ENCODE data around the gene IQGAP1.
"Not testable (repeated sequence)": the region's sequence is repeated elsewhere in the genome, so short reads cannot be mapped to it uniquely, and the experiment has no call there.

IQGAP1 gene, protein sequence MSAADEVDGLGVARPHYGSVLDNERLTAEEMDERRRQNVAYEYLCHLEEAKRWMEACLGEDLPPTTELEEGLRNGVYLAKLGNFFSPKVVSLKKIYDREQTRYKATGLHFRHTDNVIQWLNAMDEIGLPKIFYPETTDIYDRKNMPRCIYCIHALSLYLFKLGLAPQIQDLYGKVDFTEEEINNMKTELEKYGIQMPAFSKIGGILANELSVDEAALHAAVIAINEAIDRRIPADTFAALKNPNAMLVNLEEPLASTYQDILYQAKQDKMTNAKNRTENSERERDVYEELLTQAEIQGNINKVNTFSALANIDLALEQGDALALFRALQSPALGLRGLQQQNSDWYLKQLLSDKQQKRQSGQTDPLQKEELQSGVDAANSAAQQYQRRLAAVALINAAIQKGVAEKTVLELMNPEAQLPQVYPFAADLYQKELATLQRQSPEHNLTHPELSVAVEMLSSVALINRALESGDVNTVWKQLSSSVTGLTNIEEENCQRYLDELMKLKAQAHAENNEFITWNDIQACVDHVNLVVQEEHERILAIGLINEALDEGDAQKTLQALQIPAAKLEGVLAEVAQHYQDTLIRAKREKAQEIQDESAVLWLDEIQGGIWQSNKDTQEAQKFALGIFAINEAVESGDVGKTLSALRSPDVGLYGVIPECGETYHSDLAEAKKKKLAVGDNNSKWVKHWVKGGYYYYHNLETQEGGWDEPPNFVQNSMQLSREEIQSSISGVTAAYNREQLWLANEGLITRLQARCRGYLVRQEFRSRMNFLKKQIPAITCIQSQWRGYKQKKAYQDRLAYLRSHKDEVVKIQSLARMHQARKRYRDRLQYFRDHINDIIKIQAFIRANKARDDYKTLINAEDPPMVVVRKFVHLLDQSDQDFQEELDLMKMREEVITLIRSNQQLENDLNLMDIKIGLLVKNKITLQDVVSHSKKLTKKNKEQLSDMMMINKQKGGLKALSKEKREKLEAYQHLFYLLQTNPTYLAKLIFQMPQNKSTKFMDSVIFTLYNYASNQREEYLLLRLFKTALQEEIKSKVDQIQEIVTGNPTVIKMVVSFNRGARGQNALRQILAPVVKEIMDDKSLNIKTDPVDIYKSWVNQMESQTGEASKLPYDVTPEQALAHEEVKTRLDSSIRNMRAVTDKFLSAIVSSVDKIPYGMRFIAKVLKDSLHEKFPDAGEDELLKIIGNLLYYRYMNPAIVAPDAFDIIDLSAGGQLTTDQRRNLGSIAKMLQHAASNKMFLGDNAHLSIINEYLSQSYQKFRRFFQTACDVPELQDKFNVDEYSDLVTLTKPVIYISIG (N-terminal part only)

DNA sequence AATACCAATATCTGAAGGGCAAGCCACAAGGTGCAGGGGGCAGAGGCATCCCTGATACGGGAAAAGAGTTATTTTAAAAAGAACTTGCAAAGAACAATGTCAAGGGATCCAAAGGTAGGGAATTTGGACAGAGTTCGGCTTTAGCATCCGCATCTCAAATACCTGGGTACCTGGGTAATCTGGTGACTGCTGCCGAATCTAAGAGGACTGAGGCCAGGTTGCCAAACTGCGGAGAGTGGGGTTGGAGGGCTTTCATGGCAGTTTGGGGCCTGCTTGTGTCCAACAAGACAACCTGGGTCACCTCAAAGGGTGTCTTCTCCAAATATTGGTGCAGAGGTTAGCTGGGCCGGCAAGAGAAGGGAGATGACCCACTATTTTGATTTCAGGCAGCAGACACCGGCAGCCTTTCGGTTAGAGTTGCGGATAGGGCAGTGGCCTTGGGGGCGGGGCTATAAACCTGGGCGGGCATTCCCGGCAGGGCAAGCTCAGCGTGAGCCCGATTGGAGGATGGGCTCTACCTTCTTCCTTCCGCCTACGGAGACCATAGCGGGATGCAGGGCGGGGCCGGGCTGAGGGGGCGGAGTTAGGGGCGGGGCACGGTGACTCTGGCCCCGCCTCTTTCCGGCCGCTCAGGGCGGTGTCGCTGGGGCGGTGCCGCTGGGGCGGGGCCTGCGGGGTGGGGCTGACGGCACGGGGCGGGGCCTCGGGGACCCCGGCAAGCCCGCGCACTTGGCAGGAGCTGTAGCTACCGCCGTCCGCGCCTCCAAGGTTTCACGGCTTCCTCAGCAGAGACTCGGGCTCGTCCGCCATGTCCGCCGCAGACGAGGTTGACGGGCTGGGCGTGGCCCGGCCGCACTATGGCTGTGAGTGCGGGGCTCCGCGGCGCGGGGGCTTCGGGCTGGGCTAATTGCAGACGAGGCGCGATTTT lies at the start of gene IQGAP1:
Gene IQGAP1 (plus strand): TSS at position 709 of the 928 bp plus-strand sequence. CDS start 100 bp downstream, at position 809.
- peaks cover 44% of the 10 kb centered on the region for H3K4me1 Mint-ChIP-seq

DNA sequence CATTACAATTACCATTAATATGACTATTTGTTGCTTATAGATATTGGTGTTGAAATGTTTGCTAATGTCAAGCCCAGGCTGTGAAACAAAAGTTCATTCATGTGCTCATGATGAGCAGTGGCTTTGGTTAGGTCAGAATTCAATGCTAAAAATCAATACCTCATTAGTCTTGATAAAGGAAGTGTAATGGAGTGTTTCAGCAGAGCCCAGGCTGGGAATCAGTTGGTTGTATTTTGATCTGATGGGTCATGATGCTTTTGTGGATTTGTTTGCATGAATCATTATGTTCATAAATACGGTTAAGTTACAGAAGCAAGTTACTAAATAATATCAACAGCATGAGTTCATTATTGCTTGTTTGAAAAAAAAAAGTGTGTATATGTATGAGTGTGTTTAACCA lies 49.5 kb upstream of the IQGAP1 start:
- Mint-ChIP-seq H3K9me3 (no peaks in the 10 kb centered on the region), H3K4me1 (peaks cover 17% of the 10 kb centered on the region), H3K27me3 (no peaks in the 10 kb centered on the region), H3K27ac (no peak overlapping the region), H3K4me3 (no peak overlapping the region)
- DNase-seq (no peak), ATAC-seq (no peak)

More for the DNA sequence above, at the start of gene IQGAP1:
- DNase-seq (peak; percentile 94 to 97), ATAC-seq (peak; percentile 94)
- H3K27ac Mint-ChIP-seq = peak within 1 kb of the TSS; percentile 94 to 99
- H3K4me3 Mint-ChIP-seq = peak within 1 kb of the TSS; percentile 95 to 98
- no peaks in the 10 kb centered on the region for H3K27me3 Mint-ChIP-seq
- no peaks in the 10 kb centered on the region for H3K9me3 Mint-ChIP-seq

DNA sequence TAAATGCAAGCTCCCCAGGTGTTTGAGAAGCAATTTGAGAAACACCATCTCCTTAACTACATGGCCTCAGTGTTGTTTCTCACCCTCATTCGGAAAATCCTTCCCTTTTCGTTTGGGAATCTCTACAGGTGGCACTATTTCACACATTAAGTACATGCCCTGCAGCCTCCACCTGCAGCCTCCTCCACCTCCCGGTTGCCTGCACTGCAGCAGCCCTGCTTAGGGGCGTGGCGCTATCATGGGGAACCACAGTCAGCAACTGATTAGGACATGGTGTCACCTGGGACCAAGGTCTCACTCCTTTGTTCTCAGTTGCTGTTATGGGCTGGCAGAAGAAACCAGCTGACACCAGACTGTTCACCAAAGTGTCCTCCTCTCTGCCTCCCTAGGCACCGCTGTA lies 47.7 kb upstream of the IQGAP1 start:
- Mint-ChIP-seq H3K4me3 (no peak overlapping the region), H3K27ac (no peak overlapping the region), H3K9me3 (no peaks in the 10 kb centered on the region), H3K27me3 (no peaks in the 10 kb centered on the region), H3K4me1 (peaks cover 17% of the 10 kb centered on the region)
- DNase-seq (no peak), ATAC-seq (no peak)

DNA sequence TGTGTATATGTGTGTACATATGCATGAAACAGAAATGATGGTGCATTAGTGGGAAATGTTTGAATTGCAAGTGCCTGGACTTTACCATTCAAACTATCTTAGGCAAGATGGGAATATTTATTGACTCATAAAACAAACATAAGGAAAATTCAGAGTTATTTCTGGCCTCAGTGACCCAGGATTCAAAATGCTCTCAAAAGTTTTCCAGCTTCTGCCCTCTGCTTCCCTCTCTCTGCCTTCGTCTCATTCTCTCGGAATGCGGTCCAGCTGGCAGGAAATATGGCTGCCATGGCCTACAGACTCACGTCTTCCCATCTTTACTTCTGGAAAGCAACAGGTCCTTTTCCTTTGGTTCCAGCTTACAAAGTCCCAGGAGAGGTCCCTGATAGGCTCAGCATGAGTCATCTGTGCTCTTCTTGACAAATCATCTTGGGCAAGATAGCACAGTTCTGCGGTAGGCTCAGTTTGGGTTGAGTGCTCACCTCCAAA lies 44.7 kb upstream of the IQGAP1 start:
- Mint-ChIP-seq H3K9me3 (no peaks in the 10 kb centered on the region), H3K4me1 (peaks cover 8% of the 10 kb centered on the region), H3K4me3 (no peak overlapping the region), H3K27ac (no peak overlapping the region), H3K27me3 (no peaks in the 10 kb centered on the region)
- ATAC-seq (no peak), DNase-seq (no peak)

DNA sequence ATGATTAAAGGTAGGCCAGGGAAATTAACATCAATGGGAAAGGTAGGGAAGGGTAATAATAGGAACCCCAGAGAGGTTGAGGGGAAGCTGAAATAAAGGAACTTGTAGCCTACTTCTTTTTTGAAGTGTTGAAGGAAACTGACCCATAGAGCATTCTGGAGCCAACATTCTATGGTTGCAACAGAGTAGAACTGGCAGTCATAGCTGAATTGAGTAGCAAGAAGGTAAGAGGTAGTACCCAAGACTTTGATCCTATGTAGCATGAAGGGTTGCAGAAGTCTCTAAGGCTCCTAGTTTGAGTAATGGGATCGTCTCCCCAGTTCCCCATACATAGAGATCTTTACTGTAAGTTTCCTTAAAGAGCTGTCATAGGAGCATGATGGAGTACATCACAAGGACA lies 43.4 kb upstream of the IQGAP1 start:
- no peak overlapping the region for H3K4me3 Mint-ChIP-seq
- ATAC-seq = no peak
- H3K27ac Mint-ChIP-seq = no peak overlapping the region
- DNase-seq = no peak
- no peaks in the 10 kb centered on the region for H3K27me3 Mint-ChIP-seq
- H3K9me3 Mint-ChIP-seq = no peaks in the 10 kb centered on the region
- peaks cover 8% of the 10 kb centered on the region for H3K4me1 Mint-ChIP-seq

DNA sequence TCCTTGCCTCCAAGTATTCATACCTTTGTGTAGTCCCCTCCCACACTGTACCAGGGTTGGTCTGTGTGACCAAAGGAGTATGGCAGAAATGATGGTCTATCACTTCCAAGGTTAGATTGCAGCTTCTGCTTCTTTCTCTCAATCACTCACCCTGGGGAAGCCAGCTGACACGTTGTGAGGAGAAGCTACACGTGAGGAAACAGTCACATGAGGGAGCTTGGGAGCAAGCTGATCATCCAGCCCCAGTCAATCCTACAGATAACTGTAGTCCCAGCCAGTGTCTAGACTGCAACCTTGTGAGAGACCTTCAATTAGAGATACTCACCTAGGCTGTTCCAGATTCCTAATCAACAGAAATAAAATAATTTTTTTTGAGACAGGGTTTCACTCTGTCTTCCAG lies 42.2 kb upstream of the IQGAP1 start:
- no peak for DNase-seq
- H3K27ac Mint-ChIP-seq = peak overlapping the region in 1 of 2 donors; percentile 20
- no peak overlapping the region for H3K4me3 Mint-ChIP-seq
- no peak for ATAC-seq
- no peaks in the 10 kb centered on the region for H3K9me3 Mint-ChIP-seq
- H3K27me3 Mint-ChIP-seq = no peaks in the 10 kb centered on the region
- H3K4me1 Mint-ChIP-seq = peaks cover 8% of the 10 kb centered on the region

DNA sequence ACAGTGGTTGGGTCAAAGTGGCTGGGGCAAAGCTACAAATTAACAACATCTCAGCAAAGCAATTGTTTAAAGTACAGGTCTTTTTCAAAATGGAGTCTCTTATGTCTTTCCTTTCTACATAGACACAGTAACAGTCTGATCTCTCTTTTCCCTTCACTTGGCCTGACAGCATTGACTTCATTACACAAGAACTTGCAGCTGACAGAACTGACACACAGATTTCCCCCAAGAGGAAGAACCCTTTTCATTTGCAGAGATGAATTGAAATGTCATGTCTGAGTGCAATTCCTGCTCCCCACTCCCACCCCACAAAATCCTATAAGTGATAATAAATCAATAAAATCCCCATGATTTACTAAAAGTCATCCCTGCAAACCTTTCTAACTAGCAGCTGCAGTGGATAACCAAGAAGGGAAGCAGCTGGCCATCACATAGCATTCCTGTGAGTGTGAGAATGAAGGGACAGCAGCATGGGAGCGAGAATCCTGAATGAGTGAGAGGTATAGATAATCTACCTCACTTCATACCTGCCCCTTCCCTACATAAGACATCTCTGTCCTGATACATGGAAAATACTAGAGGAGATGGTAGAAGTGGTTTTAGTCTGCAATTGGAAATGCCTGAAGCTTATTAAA lies 40.5 kb upstream of the IQGAP1 start:
- H3K27me3 Mint-ChIP-seq, H3K27ac Mint-ChIP-seq, ATAC-seq, DNase-seq, H3K4me3 Mint-ChIP-seq, H3K9me3 Mint-ChIP-seq: not testable (repeated sequence)
- peaks cover 16% of the 10 kb centered on the region for H3K4me1 Mint-ChIP-seq

DNA sequence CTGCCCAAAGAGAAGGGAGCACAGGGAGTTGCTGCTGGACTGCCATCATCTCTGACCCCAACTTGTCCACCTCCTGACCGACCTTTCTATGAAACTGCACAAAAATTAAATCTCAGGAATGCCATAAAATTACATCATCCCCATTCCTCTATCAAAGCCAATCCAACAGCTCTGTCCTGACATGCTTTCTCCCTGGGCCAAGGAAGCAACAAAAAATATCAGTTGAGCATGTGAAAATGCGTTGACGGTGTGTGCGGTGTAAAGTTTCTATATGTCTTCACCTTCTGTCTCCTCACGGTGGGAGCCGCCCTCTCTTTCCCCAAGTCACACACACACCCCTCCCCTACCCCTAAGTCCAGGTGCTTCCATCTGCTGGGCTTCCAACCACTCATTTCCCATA lies 39.6 kb upstream of the IQGAP1 start:
- Mint-ChIP-seq H3K4me1 (peaks cover 21% of the 10 kb centered on the region), H3K27ac (no peak overlapping the region), H3K27me3 (no peaks in the 10 kb centered on the region), H3K4me3 (no peak overlapping the region), H3K9me3 (no peaks in the 10 kb centered on the region)
- ATAC-seq = no peak
- DNase-seq = no peak

DNA sequence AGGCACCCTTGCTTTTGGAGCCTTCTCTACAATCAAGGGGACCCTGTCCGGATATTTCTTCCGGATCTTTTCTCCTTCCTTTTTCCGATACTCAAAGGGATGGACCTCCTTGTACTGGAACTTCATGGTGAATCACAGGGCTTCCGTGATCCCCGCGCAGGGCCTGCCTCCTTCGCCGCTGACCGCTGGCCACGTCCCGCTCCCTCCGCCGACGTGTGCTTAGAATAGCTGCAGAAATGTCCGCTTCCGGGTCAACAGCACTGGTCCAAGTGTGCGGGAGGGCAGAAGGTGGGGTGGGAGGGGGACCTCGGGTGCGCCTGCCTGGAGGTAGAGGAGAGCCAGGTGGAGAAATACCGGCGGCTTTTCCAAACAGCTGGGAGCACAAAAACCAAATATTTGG lies 39.0 kb upstream of the IQGAP1 start:
- DNase-seq (no peak), ATAC-seq (no peak)
- no peak overlapping the region for H3K27ac Mint-ChIP-seq
- no peak overlapping the region for H3K4me3 Mint-ChIP-seq
- H3K4me1 Mint-ChIP-seq = peaks cover 21% of the 10 kb centered on the region
- H3K9me3 Mint-ChIP-seq = no peaks in the 10 kb centered on the region
- no peaks in the 10 kb centered on the region for H3K27me3 Mint-ChIP-seq

DNA sequence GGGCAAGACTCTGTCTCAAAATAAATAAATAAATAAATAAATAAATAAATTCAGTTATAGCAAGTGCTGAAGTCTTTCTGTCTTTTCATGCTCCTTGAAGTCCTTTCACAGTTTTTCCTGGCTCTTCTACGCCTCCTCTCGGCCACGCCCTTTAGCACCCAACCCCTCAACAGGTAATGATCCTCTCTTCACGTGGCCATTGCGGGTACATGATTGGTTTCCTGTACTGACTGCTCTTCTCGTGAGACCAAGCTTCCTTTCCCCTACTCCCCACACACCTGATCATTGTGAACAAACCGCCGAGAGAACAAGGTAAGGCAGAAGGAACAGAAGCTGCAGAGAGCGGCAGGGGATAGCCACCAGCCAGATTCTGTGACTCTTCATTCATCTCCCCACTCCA lies 38.2 kb upstream of the IQGAP1 start:
- ATAC-seq (no peak), DNase-seq (no peak)
- no peak overlapping the region for H3K27ac Mint-ChIP-seq
- H3K4me1 Mint-ChIP-seq = peaks cover 21% of the 10 kb centered on the region
- no peaks in the 10 kb centered on the region for H3K27me3 Mint-ChIP-seq
- no peaks in the 10 kb centered on the region for H3K9me3 Mint-ChIP-seq
- H3K4me3 Mint-ChIP-seq = no peak overlapping the region

DNA sequence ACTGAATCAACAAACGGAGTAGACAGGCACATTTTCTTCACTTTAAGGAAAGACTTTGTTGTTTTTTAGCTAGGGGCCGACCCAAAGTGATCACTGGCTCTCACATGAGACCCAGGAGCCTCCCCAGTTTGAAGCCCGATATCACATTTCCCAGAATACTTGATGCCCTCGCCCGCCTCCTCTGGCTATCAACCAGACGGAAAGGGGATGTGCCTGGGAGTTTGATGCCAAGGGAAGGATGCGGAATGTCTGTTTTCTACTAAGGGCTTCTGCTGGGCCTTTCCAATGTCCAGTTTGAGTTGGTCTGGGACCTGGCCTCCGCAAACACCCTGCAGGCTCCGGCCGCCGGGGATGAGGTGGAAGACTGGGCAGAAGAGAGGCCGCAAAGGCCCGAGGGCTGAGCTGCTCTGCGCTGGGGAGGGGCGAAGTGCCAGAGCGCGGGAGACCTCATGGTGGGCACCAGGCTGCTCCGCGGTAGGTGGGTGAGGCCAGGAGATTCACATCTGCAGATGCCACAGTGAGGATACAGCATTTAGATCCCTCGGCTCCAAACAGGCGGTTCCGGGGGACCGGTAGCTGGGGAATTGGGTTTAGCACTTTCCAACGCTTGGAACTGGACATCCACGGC lies 36.4 kb upstream of the IQGAP1 start:
- peak; percentile 29 for ATAC-seq
- peak overlapping the region; percentile 69 to 81 for H3K27ac Mint-ChIP-seq
- H3K4me1 Mint-ChIP-seq = peaks cover 21% of the 10 kb centered on the region
- DNase-seq = no peak
- H3K9me3 Mint-ChIP-seq = no peaks in the 10 kb centered on the region
- H3K4me3 Mint-ChIP-seq = peak overlapping the region; percentile 91 to 93
- H3K27me3 Mint-ChIP-seq = no peaks in the 10 kb centered on the region

DNA sequence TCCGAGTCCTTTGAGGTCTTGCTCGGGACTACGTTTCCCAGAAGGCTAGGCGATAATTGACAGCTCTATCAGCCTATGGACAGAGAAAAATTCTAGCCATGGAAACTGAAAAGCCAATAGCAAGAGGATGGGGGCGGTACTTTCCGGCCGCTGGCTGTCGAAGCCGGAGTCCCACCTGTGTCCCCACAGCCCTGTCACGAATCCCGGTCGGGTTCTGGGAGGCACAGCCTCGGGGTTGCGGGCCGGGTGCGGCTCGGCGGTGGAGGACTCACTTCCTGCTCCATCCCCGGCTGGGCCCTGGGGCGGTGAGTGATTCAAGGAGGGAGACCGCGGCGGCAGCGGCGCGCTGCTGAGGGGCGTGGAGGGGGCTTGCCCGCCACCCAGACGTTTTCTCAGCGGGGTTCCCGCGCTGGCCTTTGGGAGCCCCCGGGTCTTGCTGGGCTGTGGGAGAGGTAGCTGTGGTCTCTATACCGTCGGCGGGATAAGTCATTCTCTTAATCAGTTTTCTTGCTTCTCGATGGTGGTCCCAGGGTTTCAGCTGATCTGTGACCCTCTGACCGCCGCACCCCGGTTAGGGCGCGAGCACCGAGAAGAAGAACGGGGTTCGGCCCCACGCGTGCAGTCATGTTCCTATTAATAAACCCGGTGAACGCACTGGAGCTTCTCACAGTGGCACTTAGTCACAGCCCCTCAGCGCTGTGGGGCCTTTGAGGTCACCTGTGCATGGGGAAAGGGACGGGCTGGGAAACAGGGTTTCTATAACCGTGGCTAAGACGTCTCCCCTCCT lies 35.7 kb upstream of the IQGAP1 start, which contains the start of gene ZNF774:
Gene ZNF774 (plus strand): TSS at position 178 of the 787 bp plus-strand sequence. CDS start 2,377 bp downstream, outside the sequence.
- H3K27me3 Mint-ChIP-seq = no peaks in the 10 kb centered on the region
- peaks cover 21% of the 10 kb centered on the region for H3K4me1 Mint-ChIP-seq
- DNase-seq (peak; percentile 91 to 93), ATAC-seq (peak; percentile 97)
- H3K9me3 Mint-ChIP-seq = no peaks in the 10 kb centered on the region
- H3K27ac Mint-ChIP-seq = peak within 1 kb of the TSS; percentile 69 to 90
- peak within 1 kb of the TSS; percentile 91 to 93 for H3K4me3 Mint-ChIP-seq

DNA sequence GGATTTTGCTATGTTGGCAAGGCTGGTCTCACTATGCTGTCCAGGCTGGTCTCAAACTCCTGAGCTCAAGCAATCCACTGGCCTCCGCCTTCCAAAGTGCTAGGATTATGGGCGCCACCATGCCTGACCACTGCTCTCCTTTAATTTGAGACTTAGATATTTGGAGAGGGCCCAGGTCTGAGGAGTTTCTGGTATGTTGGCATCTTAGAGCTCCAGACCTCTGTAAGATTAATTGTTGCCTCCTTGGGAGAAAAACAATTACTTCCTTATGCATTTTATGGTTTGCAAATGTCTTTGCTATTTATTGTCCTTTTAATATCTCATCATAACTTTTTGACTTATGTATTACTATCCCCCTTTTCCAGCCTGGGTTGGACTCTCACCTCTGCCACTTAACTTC lies 33.1 kb upstream of the IQGAP1 start:
- no peak overlapping the region for H3K27ac Mint-ChIP-seq
- no peak overlapping the region for H3K4me3 Mint-ChIP-seq
- H3K27me3 Mint-ChIP-seq = no peaks in the 10 kb centered on the region
- ATAC-seq (no peak), DNase-seq (no peak)
- H3K9me3 Mint-ChIP-seq = no peaks in the 10 kb centered on the region
- peaks cover 21% of the 10 kb centered on the region for H3K4me1 Mint-ChIP-seq

Data from stimulated activated naive CD8-positive, alpha-beta T cell treated with anti-CD3 and anti-CD28 coated beads, Interleukin-15, amount 100 ng/mL, for 72 hours (primary cell).